ENCODE measurements around the gene MYCL.

GRCh38 chr1:39925721-39926342 lies 24.1 kb upstream of the MYCL start:
- TF ChIP-seq POLR2AphosphoS5 (IDR thresholded peaks at IDR 0.05; ENCODE audit: low read depth, low read length) = no peak
- no peak for TF ChIP-seq TAF1 (IDR thresholded peaks at IDR 0.05; ENCODE audit: borderline replicate concordance, insufficient read depth, low read length)
- TF ChIP-seq REST (IDR thresholded peaks at IDR 0.05; ENCODE audit: insufficient read depth in 1 of 2, low read depth in 2 of 2, low read length in 2 of 2) = no peak
